HepG2 (cell line): ENCODE results near the gene STX10. TPM values are rescaled to one million over a fixed set of nuclear protein-coding genes. Genes with fewer than 3 reads are reported as not detected.

Experiments used
- AGO2 ChIP-seq: fragments of 200-400 bp; formaldehyde crosslinking; optimal IDR thresholded peaks from 2 replicates; pipeline ENCODE3; 2017; ENCODE audit warnings: mild to moderate bottlenecking, low read depth, low read length, moderate library complexity
- CENPX ChIP-seq: sonication (generic); formaldehyde crosslinking; IDR thresholded peaks from 2 replicates; pipeline ENCODE4 v1.9.0; 2021; ENCODE audit warnings: mild to moderate bottlenecking, missing genetic modification reagents, moderate library complexity
- GPN1 ChIP-seq: sonication (generic); formaldehyde crosslinking; IDR thresholded peaks from 2 replicates; pipeline ENCODE4 v1.5.1; 2020; ENCODE audit warnings: missing genetic modification reagents, borderline replicate concordance
- HOXA9 ChIP-seq: sonication (generic); formaldehyde crosslinking; IDR thresholded peaks from 2 replicates; pipeline ENCODE4 v1.8.1; 2022; ENCODE audit warnings: missing genetic modification reagents, mild to moderate bottlenecking, moderate library complexity, borderline replicate concordance
- KAT2B ChIP-seq: fragments of 150-350 bp; IDR thresholded peaks from 2 replicates; pipeline ENCODE4 v1.6.1; 2014; ENCODE audit warnings: low read depth, low read length, borderline replicate concordance
- NFRKB ChIP-seq: fragments of 450-650 bp; IDR thresholded peaks from 2 replicates; pipeline ENCODE4 v1.6.1; 2017
- TAF15 ChIP-seq: fragments of 200-400 bp; formaldehyde crosslinking; IDR thresholded peaks from one replicate; pipeline ENCODE4 v1.6.1; 2018; ENCODE audit warnings: mild to moderate bottlenecking, low read depth, low read length; ENCODE audit not compliant: poor library complexity, severe bottlenecking
- TMF1 ChIP-seq: sonication (generic); formaldehyde crosslinking; IDR thresholded peaks from 2 replicates; pipeline ENCODE4 v1.8.1; 2022; ENCODE audit warnings: low read depth, missing genetic modification reagents
- ZFP41 ChIP-seq: sonication (generic); formaldehyde crosslinking; IDR thresholded peaks from 2 replicates; pipeline ENCODE4 v1.4.0; 2020; ENCODE audit warnings: mild to moderate bottlenecking, missing genetic modification reagents, borderline replicate concordance
- ZNF251 ChIP-seq: sonication (generic); formaldehyde crosslinking; IDR thresholded peaks from 2 replicates; pipeline ENCODE4 v1.9.0; 2021; ENCODE audit warnings: mild to moderate bottlenecking, missing genetic modification reagents
- polyA plus RNA-seq, 8 experiments: library from polyadenylated mRNA; depleted of rRNA in 3 of 8; stranded (reverse) in 7 of 8; unstranded in 1 of 8; fragments of >200 nt; fragmentation: Illumina TruSeq in 4 of 8; extraction: Trizol in 4 of 8; gene quantifications; 2 replicates each; pipeline versions ENCODE4 v1.2.1 to v1.2.3, GENCODE V29; 2011 to 2016; ENCODE audit warnings: low read depth in 4 of 8, missing spikeins in 1 of 8, mixed read lengths in 1 of 8; ENCODE audit not compliant: insufficient read depth in 1 of 8
- total RNA-seq, 5 experiments: library from RNA; depleted of rRNA; stranded (reverse); fragments of >200 nt; fragmentation: Illumina TruSeq; extraction: Trizol; gene quantifications; 2 replicates each; pipeline ENCODE4 v1.2.3, GENCODE V29; 2016; ENCODE audit warnings: low read depth in 1 of 5
- TF ChIP-seq, protein P1 (sequence below): IDR thresholded peaks from 2 replicates; pipeline ENCODE4 v1.6.1; 2018; ENCODE audit warnings: missing genetic modification reagents, mild to moderate bottlenecking, missing compliant biosample characterization
- TF ChIP-seq, protein P2 (sequence below): sonication (generic); formaldehyde crosslinking; IDR thresholded peaks from 2 replicates; pipeline ENCODE4 v1.5.1; 2020; ENCODE audit warnings: mild to moderate bottlenecking, missing genetic modification reagents, moderate library complexity

STX10 gene
- total and polyA plus RNA-seq, 2 of the 13 experiments (the other 11 are each of a cell fraction or from before 2014, with no cell fraction given), result 47.9 to 66.4 TPM

DNA sequence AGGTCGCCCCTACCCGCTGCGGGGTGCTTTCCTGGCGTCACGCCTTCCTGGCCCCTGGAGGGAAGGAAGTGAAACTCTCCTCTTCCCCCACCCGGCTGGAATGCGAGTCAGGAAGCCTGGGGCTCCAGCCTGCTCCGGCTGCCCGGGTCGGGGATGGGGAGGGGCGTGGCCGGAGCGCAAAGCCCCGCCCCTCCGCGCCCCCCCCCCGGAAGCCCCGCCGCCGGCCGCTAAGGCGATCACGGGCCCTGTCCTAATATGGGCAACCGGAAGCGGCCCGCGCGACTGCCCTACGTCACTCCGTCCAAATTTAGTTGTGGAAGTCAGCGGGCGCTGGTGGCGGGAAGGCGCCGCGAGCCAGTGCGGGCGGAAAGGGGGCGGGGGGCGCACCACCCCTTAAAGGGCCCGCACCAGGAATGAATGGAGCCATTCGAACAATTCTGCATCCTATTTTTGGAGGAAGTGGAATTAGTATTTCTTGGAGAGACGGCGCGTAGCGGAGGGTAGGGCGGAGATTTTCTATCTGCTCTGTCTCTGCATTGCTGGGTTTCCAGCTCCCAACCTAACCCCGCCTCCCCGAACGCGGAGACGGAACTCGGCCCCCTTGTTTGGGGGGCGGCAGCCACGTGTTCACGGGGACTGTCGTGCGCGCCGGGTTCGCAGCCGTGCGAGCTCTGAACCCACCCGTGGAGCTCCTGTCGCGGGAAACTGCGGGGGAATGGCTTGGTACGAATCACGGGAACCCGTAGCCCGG is 1.6 kb upstream of the STX10 start (continued):
- no peak for TF ChIP-seq TMF1 (CRISPR knock-in tag)
- no peak; the same call in 1 of the 2 replicates for TF ChIP-seq ZFP41
- TF ChIP-seq AGO2, result no peak
- TF ChIP-seq TAF15, result no peak
- TF ChIP-seq, protein P1, sequence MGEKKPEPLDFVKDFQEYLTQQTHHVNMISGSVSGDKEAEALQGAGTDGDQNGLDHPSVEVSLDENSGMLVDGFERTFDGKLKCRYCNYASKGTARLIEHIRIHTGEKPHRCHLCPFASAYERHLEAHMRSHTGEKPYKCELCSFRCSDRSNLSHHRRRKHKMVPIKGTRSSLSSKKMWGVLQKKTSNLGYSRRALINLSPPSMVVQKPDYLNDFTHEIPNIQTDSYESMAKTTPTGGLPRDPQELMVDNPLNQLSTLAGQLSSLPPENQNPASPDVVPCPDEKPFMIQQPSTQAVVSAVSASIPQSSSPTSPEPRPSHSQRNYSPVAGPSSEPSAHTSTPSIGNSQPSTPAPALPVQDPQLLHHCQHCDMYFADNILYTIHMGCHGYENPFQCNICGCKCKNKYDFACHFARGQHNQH (CRISPR knock-in tag), result peak; percentile 53; the same call in 1 of the 2 replicates
- TF ChIP-seq NFRKB, result no peak
- TF ChIP-seq, protein P2, sequence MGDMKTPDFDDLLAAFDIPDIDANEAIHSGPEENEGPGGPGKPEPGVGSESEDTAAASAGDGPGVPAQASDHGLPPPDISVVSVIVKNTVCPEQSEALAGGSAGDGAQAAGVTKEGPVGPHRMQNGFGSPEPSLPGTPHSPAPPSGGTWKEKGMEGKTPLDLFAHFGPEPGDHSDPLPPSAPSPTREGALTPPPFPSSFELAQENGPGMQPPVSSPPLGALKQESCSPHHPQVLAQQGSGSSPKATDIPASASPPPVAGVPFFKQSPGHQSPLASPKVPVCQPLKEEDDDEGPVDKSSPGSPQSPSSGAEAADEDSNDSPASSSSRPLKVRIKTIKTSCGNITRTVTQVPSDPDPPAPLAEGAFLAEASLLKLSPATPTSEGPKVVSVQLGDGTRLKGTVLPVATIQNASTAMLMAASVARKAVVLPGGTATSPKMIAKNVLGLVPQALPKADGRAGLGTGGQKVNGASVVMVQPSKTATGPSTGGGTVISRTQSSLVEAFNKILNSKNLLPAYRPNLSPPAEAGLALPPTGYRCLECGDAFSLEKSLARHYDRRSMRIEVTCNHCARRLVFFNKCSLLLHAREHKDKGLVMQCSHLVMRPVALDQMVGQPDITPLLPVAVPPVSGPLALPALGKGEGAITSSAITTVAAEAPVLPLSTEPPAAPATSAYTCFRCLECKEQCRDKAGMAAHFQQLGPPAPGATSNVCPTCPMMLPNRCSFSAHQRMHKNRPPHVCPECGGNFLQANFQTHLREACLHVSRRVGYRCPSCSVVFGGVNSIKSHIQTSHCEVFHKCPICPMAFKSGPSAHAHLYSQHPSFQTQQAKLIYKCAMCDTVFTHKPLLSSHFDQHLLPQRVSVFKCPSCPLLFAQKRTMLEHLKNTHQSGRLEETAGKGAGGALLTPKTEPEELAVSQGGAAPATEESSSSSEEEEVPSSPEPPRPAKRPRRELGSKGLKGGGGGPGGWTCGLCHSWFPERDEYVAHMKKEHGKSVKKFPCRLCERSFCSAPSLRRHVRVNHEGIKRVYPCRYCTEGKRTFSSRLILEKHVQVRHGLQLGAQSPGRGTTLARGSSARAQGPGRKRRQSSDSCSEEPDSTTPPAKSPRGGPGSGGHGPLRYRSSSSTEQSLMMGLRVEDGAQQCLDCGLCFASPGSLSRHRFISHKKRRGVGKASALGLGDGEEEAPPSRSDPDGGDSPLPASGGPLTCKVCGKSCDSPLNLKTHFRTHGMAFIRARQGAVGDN (CRISPR knock-in tag), result peak; percentile 79
- no peak for TF ChIP-seq HOXA9 (CRISPR knock-in tag)
- no peak for TF ChIP-seq CENPX (CRISPR knock-in tag)
- no peak for TF ChIP-seq ZNF251
- no peak for TF ChIP-seq KAT2B
- no peak for TF ChIP-seq GPN1 (CRISPR knock-in tag)
